Activated CD8-positive, alpha-beta memory T cell treated with anti-CD3 and anti-CD28 coated beads for 4 hours (primary cell): ENCODE data around the gene H2AZ1.

Source experiments
- DNase-seq, 2 donors: peaks; one replicate each; pipeline ENCODE4 v3.0.0-alpha.2; 2020; ENCODE audit warnings: low read depth in 2 of 2

The H2AZ1 gene

GRCh38 chr4:99946356-99947189 is 3.5 kb downstream of the H2AZ1 start, which contains the start of gene DNAJB14:
Gene DNAJB14 (minus strand): TSS chr4:99946618. CDS start chr4:99946571, 47 bp downstream.
- DNase-seq, result peak; percentile 48 to 56

DNA sequence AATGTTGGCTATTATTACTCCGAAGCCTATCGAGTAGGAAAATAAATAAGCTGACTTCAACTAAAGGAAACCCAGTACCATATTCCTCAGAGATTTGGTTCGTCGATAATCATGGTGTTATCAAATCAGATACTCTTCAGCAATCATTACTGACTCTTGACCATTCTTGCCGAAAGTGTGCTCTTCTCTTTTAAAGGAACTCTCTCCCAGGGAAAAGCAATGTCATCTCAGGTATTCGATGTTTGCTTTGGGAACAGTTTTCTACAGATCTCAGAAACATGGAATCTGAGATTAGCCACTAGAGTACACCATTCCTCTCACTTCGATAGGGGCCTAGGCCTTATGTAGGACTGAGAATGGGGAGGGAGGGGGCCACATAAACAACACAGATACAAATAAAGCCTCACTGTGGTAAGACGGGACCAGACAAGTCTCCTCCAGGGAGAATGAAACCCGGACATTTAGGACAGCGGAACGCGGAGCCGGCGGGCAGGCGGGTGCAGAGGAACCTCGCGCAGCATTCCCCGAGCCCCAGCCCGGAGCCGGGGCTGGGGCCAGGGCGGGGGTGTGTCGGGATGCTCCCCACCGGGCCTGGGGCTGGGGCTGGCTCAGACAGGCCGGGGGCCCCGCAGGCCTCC is 4.2 kb downstream of the H2AZ1 start:
- no peak for DNase-seq

DNA sequence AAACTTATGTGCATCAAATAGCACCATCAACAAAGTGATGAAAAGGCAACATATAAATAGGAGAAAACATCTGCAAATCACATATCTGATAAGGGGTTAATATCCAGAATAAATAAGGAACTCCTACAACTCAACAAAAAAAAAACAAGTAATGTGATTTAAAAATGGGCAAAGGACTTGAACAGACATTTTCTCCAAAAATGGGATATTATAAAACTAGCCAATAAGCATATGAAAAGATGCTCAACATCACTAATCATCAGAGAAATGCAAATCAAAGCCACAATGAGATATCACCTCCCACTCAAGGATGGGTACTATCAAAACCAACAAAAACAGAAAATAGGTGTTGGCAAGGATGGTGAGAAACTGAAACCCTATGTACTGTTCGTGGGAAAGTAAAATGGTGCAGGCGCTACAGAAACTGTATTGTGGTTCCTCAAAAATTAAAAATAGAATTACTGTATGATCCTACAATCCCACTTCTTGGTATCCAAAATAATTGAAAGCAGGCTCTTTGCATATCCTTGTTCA is 6.1 kb downstream of the H2AZ1 start:
- no peak for DNase-seq

- DNase-seq, result no peak
These were observed 11.8 kb downstream of the H2AZ1 start for GRCh38 chr4:99938243-99938753.

GRCh38 chr4:99934891-99935290 is 15.2 kb downstream of the H2AZ1 start:
- no peak for DNase-seq

GRCh38 chr4:99927566-99927965 is 22.5 kb downstream of the H2AZ1 start:
- no peak for DNase-seq

- no peak for DNase-seq
These were observed 28.9 kb downstream of the H2AZ1 start for GRCh38 chr4:99921174-99921573.

DNA sequence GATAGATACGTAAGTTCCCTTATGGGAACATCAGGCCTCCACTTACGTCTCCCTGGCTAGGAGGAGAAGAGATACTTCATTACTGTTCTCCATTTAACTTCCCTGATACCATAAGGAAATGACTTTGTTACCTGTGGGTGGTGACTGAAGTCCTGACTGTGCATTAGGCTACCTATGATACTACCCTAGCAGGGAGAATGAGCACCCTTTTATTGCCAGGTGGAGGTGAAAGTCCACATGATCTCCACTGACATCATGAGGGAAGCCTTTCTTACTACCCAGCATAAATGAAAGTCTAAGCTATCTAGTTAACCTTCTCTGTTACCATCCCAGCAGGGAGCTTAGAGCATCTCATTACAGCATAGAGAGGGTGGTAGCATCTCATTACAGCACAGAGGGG is 31.4 kb downstream of the H2AZ1 start:
- DNase-seq, result no peak

DNA sequence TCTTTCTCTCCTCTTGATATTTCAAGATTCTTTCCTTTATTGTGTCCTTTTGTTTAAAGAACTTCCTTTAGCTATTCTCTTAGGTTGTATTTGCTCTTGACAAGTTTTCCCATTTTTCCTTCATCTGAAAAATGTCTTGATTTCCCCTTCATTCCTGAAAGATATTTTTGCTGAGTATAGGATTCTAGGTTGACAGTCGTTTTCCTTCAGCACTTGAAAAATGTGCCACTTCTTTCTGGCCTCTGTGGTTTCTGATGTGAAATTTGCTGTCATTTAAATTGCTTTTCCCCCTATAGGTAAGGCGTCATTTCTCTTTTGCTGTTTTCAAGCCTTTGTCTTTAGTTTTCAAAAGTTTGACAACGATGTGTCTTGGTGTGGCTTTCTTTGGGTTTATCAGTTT is 32.5 kb downstream of the H2AZ1 start:
- no peak for DNase-seq

DNA sequence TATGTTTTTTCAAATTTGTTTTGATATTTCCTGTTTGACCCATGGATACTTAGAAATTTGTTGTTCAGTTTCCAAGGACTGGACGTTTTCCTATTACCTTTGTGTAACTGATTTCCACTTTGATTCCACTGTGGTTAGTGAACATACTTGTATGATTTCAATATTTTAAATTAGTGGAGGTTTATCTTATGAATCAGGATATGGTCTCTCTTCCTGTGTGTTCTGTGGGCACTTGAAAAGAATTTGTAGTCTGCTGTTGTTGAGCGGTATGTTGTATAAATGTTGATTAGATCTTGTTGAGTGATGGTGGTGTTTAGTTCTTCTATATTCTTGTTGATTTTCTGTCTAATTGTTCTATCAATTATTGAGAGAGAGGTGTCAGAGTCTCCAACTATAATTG is 34.6 kb downstream of the H2AZ1 start:
- no peak for DNase-seq
